ENCODE results near the gene CBLB.
A peak's percentile ranks its signal among the peaks of the same experiment; 100 is the strongest.

Gene CBLB

DNA sequence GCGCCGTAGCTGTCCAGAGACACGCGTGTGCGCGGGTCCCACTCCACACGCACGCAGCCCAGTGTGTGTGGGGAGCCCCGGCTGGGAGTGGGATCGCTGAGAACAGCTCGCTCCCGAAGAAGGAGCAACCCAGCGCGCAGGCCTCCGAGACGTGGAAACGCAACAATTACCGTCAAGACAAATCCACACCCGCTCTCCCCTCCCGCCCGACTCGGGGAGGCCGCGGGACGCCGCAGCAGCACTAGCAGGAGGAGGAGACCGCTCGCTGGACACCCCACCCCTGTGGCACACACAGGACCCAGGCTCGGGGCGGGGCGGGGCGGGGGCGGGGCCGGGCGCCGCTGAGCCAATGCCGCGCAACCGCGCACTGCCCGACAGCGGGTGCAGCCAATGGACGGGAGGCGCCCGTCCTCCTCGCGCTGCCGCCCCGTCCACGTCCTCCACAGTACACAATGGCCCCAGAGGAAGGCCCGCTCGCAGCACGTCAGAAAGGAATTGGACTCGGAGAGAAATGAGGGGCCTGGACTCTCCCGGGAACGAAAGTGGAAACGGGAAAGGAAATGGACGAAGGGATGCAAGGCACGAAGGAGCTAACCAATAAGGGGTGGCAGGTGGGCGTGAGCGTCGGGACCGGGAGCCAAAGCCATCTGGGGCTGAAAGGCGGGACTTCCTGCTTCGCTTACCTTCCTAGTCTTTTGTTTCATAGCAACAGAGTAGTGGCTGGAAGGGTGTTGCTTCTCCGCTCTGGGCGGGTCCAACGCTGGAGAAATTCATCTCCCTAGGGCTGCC lies at the start of gene CBLB:
CBLB (minus strand) TSS at position 271 of the 789 bp plus-strand sequence. CDS start 1,435 bp downstream, outside the sequence.
- peak; percentile 68 to 76 for DNase-seq (ENCODE audit: low read depth in 1 of 2, low spot score in 1 of 2)

GRCh38 chr3:105916767-105917166 lies 48.0 kb upstream of the CBLB start:
- no peak for DNase-seq (ENCODE audit: low read depth in 1 of 2, low spot score in 1 of 2)

- DNase-seq (ENCODE audit: low read depth in 1 of 2, low spot score in 1 of 2) = no peak
Measured at GRCh38 chr3:105915524-105915923, 46.7 kb upstream of the CBLB start.

- no peak for DNase-seq (ENCODE audit: low read depth in 1 of 2, low spot score in 1 of 2)
Measured at GRCh38 chr3:105913616-105914015, 44.8 kb upstream of the CBLB start.

DNA sequence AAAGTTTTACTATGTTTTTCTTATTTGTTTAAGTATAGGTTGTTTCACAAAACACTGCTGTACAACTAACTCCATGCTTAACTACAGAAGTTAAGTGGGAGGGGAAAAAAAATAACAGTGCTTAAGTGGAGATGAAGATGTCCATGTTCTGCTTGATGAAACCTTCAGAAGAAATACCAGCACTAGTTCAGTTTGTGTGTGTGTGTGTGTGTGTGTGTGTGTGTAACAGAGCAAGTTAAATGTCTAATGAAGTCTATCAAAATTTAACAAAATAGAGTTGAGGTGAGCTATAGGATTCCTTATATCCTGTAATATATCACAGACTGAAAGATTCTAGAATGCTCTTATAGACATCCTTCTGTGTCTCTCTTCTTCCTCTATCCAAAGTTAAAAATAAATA lies 44.1 kb upstream of the CBLB start:
- no peak for DNase-seq (ENCODE audit: low read depth in 1 of 2, low spot score in 1 of 2)

GRCh38 chr3:105911496-105911895 lies 42.7 kb upstream of the CBLB start:
- no peak for DNase-seq (ENCODE audit: low read depth in 1 of 2, low spot score in 1 of 2)

GRCh38 chr3:105907777-105908176 lies 39.0 kb upstream of the CBLB start:
- no peak for DNase-seq (ENCODE audit: low read depth in 1 of 2, low spot score in 1 of 2)

GRCh38 chr3:105906836-105907235 lies 38.0 kb upstream of the CBLB start:
- DNase-seq (ENCODE audit: low read depth in 1 of 2, low spot score in 1 of 2) = no peak

DNA sequence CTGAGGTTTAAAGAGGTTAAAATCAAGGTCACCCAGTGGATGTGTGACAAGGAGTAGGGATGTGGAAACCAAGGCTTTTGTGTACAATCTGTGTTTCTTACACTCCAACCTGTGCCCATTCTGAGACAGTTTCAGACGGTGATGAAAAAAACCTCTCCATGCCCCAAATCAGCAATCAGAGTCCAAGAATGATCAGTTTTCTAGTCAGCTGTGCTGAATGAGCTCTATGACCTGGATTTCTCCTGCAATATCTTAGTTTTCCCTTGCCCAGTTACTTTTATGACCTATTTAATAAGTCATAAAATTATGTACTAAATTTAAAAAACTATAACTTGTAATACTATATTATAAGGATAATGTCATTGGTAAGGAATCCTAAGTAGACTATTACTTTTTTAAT lies 37.5 kb upstream of the CBLB start:
- DNase-seq (ENCODE audit: low read depth in 1 of 2, low spot score in 1 of 2) = no peak

DNA sequence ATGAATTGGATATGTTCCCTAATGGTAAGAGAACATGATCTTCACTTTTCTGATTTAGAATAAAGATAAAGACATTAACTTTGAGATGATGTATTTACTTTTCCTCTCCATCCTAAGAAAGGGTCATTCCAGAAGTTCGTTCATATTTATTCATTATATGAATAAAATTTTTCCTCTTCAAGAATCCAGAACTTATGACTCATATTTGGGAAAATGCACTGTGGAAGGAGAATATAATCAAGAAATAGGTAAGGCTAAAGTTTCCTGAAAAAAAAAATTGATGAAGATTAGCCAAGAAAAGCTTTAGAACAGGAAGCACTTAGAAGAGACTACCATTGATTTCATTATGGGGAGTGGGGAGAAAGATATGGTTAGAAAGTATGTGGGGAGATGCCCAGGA lies 36.5 kb upstream of the CBLB start:
- no peak for DNase-seq (ENCODE audit: low read depth in 1 of 2, low spot score in 1 of 2)

- no peak for DNase-seq (ENCODE audit: low read depth in 1 of 2, low spot score in 1 of 2)
Measured at GRCh38 chr3:105904678-105905284, 36.0 kb upstream of the CBLB start.

DNA sequence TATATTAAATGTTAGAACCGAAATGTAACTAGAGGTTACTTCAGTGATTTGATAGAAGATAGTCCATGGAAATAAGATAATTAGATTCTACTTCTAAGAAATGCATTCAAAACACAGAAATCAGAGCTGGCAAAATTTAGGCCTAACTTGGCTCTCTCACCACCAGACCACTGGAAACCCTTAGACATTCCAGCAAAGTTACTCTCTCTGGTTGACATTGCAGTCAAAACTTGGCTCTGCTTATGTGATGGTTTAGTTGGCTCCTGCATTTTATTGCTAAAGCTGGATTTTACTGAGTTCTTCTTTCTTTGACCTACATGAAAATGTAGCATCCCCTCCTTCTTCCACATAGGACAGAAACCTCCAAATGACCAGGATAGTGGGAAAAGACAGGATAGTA lies 35.4 kb upstream of the CBLB start:
- no peak for DNase-seq (ENCODE audit: low read depth in 1 of 2, low spot score in 1 of 2)

GRCh38 chr3:105899516-105899915 lies 30.7 kb upstream of the CBLB start:
- no peak for DNase-seq (ENCODE audit: low read depth in 1 of 2, low spot score in 1 of 2)

DNA sequence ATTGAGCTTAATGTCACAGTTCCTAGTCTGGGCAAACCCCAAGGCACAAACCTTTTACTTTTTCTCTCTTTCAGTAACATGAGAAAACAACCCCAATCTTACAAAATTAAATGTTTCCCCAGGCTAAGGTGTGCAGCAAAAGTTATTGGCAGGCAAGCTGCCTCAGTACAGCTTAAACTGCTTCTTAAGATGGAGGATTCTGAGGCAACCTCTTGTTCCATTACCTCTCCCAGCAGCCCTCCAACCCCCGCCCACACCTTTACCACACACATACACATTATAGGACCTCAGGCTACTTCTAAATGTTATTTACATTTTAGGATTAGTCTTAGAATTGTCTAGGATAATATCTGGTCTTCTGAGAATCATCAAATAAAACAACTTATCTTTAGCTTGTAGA lies 22.3 kb upstream of the CBLB start:
- DNase-seq (ENCODE audit: low read depth in 1 of 2, low spot score in 1 of 2) = no peak

DNA sequence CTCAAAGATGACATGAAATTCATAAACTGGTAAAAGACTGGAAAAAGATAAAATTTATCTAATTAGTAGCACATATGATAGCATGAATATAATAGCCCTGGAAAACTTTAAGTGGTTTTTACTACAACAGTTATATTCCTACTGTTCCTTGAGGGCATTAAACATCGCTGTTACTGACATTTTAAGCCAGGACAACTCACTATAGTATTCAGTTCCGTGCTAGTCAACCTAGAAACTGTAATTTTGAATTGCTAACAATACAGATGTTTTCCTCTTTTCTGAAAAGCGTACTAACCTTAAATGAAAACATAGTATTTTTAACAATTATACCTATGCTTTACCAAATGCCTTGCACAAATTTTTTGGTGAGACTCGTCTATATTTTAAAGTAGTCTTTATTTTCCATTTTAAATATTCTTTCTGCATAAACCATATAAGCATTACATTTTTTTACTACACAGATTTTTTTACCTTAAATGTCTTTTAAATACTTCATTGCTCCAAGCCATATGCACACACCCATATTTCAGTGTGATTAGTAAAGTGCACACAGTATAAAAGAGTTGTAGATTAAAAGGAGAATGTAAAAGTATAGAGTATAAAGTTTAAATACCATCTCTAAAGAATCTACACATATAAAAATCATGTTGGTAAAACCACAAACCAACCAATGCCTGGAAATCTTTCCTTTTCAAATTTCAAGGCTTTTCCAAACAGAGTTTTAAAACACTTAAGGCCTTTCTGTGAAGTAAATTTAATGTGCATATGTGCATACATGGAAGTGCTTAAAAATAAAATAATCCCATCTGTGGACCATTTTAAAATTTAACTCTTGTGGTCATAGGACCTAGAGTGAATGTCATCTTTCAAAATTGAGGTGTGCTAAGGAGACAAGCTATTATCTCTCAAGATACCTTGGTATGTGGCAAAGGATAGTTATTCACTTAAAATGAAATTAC lies 20.1 kb upstream of the CBLB start:
- DNase-seq (ENCODE audit: low read depth in 1 of 2, low spot score in 1 of 2) = no peak

GRCh38 chr3:105885256-105885655 lies 16.4 kb upstream of the CBLB start:
- DNase-seq (ENCODE audit: low read depth in 1 of 2, low spot score in 1 of 2) = no peak

GRCh38 chr3:105883798-105884377 lies 15.1 kb upstream of the CBLB start:
- no peak for DNase-seq (ENCODE audit: low read depth in 1 of 2, low spot score in 1 of 2)

- DNase-seq (ENCODE audit: low read depth in 1 of 2, low spot score in 1 of 2) = no peak
Measured at GRCh38 chr3:105880681-105881290, 12.0 kb upstream of the CBLB start.

DNA sequence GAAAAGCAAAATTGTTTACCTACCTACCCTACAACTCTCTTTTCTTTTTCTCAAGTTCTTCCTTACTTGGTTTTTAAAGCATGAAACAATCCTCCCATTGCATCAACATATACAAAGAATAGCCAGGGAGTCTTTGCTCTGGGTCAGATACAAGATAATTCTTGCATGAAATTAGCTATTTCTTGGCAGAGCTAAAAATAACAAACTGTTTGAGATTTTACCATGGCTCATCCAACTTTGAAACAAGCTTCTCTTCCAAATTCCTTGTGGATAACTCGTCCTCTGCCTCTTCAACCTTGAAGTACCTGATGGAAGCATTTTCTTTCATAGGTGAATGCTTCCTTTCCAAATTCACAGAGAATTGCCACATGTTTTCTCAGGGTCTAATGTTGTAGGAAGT lies 9.2 kb upstream of the CBLB start:
- no peak for DNase-seq (ENCODE audit: low read depth in 1 of 2, low spot score in 1 of 2)

GRCh38 chr3:105877336-105877910 lies 8.6 kb upstream of the CBLB start:
- DNase-seq (ENCODE audit: low read depth in 1 of 2, low spot score in 1 of 2) = no peak

All from activated CD4-positive, alpha-beta T cell treated with anti-CD3 and anti-CD28 coated beads, Interleukin-2, amount 50 U/mL, for 24 hours (primary cell).